Erythroblast (primary cell): ENCODE data around the gene MAP6.

Experiments used
- GATA1 ChIP-seq: IDR thresholded peaks from 2 replicates; pipeline ENCODE4 v1.6.1; 2011; ENCODE audit warnings: low read depth, mild to moderate bottlenecking, control low read depth, low read length, moderate library complexity
- POLR2A ChIP-seq: IDR thresholded peaks from 2 replicates; pipeline ENCODE4 v1.6.1; 2011; ENCODE audit warnings: mild to moderate bottlenecking, low read length

DNA sequence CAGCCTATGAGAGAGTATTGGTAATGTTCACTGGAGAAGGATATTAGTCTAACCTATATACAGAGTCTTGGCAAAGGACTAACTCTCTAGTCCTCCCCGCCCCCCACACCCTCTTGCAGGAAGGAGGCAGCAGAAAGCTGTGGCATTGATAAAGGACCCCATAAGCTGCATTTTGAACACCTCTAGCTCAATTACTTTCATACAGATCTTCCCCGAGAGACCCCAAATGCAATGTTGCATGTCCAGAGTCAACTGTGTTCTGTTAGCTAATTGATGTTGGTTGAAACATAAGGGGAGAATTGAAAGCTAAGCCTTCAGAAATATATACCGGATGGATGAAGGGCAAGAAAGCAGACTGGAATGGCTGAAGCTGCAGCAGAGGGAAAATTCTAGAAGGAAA is 2.8 kb downstream of the MAP6 start:
- TF ChIP-seq GATA1 (no peak), POLR2A (no peak)
